GM12878 (cell line): ENCODE measurements around the gene RNF166. TPM values are rescaled to one million over a fixed set of nuclear protein-coding genes. Genes with fewer than 3 reads are reported as not detected.

Source experiments
- ATAC-seq: fragments of 200-7000 bp; cut with Tn5 transposase; 3 replicates; pipeline ENCODE4 v1.9.1; 2020; ENCODE audit warnings: mild to moderate bottlenecking, moderate library complexity
- BruUV-seq: library from RNA; stranded (reverse); fragments of 400-500 nt; replicated peaks from 2 replicates; lab custom pipeline; 2021; lab: Mats Ljungman, UMichigan
- CTCF ChIA-PET: fragments of 300-600 bp; sonication (Branson Sonifier 250); formaldehyde crosslinking; extraction: SDS; loops from one replicate; lab custom pipeline; 2021; ENCODE audit warnings: inconsistent platforms; lab: Yijun Ruan, JAX
- POLR2A ChIA-PET: fragments of 350-600 bp; formaldehyde crosslinking; extraction: SDS; loops from one replicate; lab custom pipeline; 2021; ENCODE audit warnings: inconsistent platforms; lab: Charles Lee
- RAD21 ChIA-PET: fragments of 300-600 bp; sonication (Branson Sonifier 250); formaldehyde crosslinking; loops from one replicate; lab custom pipeline; 2023; ENCODE audit warnings: antibody characterized with exemption; ENCODE audit not compliant: unreplicated experiment; lab: Charles Lee
- SMC1A ChIA-PET: fragments of 300-600 bp; sonication (Branson Sonifier 250); formaldehyde crosslinking; loops from one replicate; lab custom pipeline; 2023; ENCODE audit not compliant: unreplicated experiment, uncharacterized antibody; lab: Charles Lee
- DNase-seq: peaks from one replicate; pipeline ENCODE4 v3.0.0-alpha.2; 2011; ENCODE audit warnings: low read depth, low spot score
- FAIRE-seq: peaks from 3 replicates; lab custom pipeline; 2011; peaks lifted over from hg19 to GRCh38; lab: Jason Lieb, UNC
- H2AFZ ChIP-seq: 2 replicates; pipeline ENCODE4 v1.6.0; 2011; ENCODE audit warnings: low read depth, low read length, control low read depth; ENCODE audit not compliant: control insufficient read depth
- H3K27ac ChIP-seq: 2 replicates; pipeline ENCODE4 v1.5.1; 2011; ENCODE audit warnings: control low read depth; ENCODE audit not compliant: control insufficient read depth, insufficient read depth
- H3K27me3 ChIP-seq, 2 experiments: replicated peaks in 1 of 2; 2 replicates each; pipeline versions ENCODE4 v1.6.0 to v1.6.1; 2011; ENCODE audit warnings: low read length in 1 of 2; ENCODE audit not compliant: control insufficient read depth in 2 of 2, insufficient read depth in 2 of 2
- H3K36me3 ChIP-seq, 2 experiments: 2 replicates each; pipeline ENCODE4 v1.5.1; 2011; ENCODE audit warnings: low read length in 1 of 2; ENCODE audit not compliant: control insufficient read depth in 2 of 2, insufficient read depth in 2 of 2
- H3K4me1 ChIP-seq: 2 replicates; pipeline ENCODE4 v1.6.1; 2011; ENCODE audit warnings: mild to moderate bottlenecking, low read length, moderate library complexity, mixed read lengths; ENCODE audit not compliant: control insufficient read depth, insufficient read depth
- H3K4me2 ChIP-seq: 2 replicates; pipeline ENCODE4 v1.6.0; 2011; ENCODE audit warnings: control low read depth; ENCODE audit not compliant: control insufficient read depth, insufficient read depth
- H3K4me3 ChIP-seq: fragments of 200-600 bp; sonication (generic); 2 replicates; pipeline ENCODE4 v1.5.1; 2016
- H3K79me2 ChIP-seq: 2 replicates; pipeline ENCODE4 v1.6.0; 2011; ENCODE audit warnings: low read length; ENCODE audit not compliant: control insufficient read depth, insufficient read depth
- H3K9ac ChIP-seq: 2 replicates; pipeline ENCODE4 v1.8.0; 2011; ENCODE audit warnings: low read length, control low read depth, mixed read lengths; ENCODE audit not compliant: control insufficient read depth, insufficient read depth
- H3K9me3 ChIP-seq: replicated peaks from 3 replicates; pipeline ENCODE4 v1.5.1; 2011; ENCODE audit warnings: mild to moderate bottlenecking, low read length; ENCODE audit not compliant: control insufficient read depth, insufficient read depth
- H4K20me1 ChIP-seq: 2 replicates; pipeline ENCODE4 v1.6.0; 2011; ENCODE audit not compliant: control insufficient read depth, insufficient read depth
- BCL11A ChIP-seq: IDR thresholded peaks from 2 replicates; pipeline ENCODE4 v1.6.1; 2011; ENCODE audit warnings: low read depth, low read length
- BHLHE40 ChIP-seq, 2 experiments: fragments of 450-650 bp in 1 of 2; IDR thresholded peaks; 2 replicates each; pipeline ENCODE4 v1.6.1; 2011 to 2017; ENCODE audit warnings: low read depth in 2 of 2, borderline replicate concordance in 1 of 2, improper control_type of control experiment in 1 of 2, low read length in 1 of 2, mild to moderate bottlenecking in 1 of 2
- CBFB ChIP-seq: IDR thresholded peaks from 2 replicates; pipeline ENCODE4 v1.6.1; 2016; ENCODE audit warnings: antibody characterized with exemption, low read depth
- CHD4 ChIP-seq: fragments of 200-600 bp; sonication (generic); IDR thresholded peaks from 2 replicates; pipeline ENCODE4 v1.6.1; 2016; ENCODE audit warnings: mild to moderate bottlenecking
- IKZF1 ChIP-seq: fragments of 450-650 bp; conservative IDR thresholded peaks from 2 replicates; pipeline ENCODE4 v1.6.1; 2017; ENCODE audit warnings: antibody characterized with exemption, mild to moderate bottlenecking
- IRF4 ChIP-seq: IDR thresholded peaks from 2 replicates; pipeline ENCODE4 v1.6.1; 2011; ENCODE audit warnings: low read depth, low read length
- JUND ChIP-seq: IDR thresholded peaks from 2 replicates; pipeline ENCODE4 v1.6.1; 2012; ENCODE audit warnings: low read depth, mild to moderate bottlenecking, low read length, improper control_type of control experiment, moderate library complexity
- KLF5 ChIP-seq: fragments of 450-650 bp; IDR thresholded peaks from 2 replicates; pipeline ENCODE4 v1.6.1; 2014; ENCODE audit warnings: mild to moderate bottlenecking; ENCODE audit not compliant: partially characterized antibody
- MXI1 ChIP-seq: fragments of 150-350 bp; IDR thresholded peaks from 2 replicates; pipeline ENCODE4 v1.6.1; 2011; ENCODE audit warnings: low read depth, mild to moderate bottlenecking, inconsistent platforms, low read length, improper control_type of control experiment
- NR2C2 ChIP-seq: IDR thresholded peaks from 2 replicates; pipeline ENCODE4 v1.6.1; 2011; ENCODE audit warnings: borderline replicate concordance, low read depth; ENCODE audit not compliant: control insufficient read depth, insufficient read length
- POLR2A ChIP-seq: IDR thresholded peaks from 2 replicates; pipeline ENCODE4 v1.6.1; 2011; ENCODE audit warnings: low read depth, mild to moderate bottlenecking, low read length
- POU2F2 ChIP-seq: IDR thresholded peaks from 3 replicates; pipeline ENCODE4 v1.6.1; 2011; ENCODE audit warnings: low read depth, mild to moderate bottlenecking, low read length, borderline replicate concordance
- RAD21 ChIP-seq: IDR thresholded peaks from 2 replicates; pipeline ENCODE4 v1.6.1; 2011; ENCODE audit warnings: mild to moderate bottlenecking, low read depth, low read length, moderate library complexity; ENCODE audit not compliant: insufficient read depth
- RAD51 ChIP-seq: fragments of 450-650 bp; IDR thresholded peaks from 2 replicates; pipeline ENCODE4 v1.6.1; 2016; ENCODE audit warnings: moderate library complexity, mild to moderate bottlenecking, inconsistent platforms
- SMAD5 ChIP-seq: IDR thresholded peaks from 2 replicates; pipeline ENCODE4 v1.6.1; 2016; ENCODE audit warnings: antibody characterized with exemption, low read depth
- SMARCA5 ChIP-seq: fragments of 450-650 bp; IDR thresholded peaks from 2 replicates; pipeline ENCODE4 v1.6.1; 2017; ENCODE audit warnings: mild to moderate bottlenecking
- SMC3 ChIP-seq: IDR thresholded peaks from 2 replicates; pipeline ENCODE4 v1.6.1; 2011; ENCODE audit warnings: low read length, improper control_type of control experiment, borderline replicate concordance
- SRF ChIP-seq, 2 experiments: IDR thresholded peaks; 2 replicates each; pipeline ENCODE4 v1.6.1; 2011; ENCODE audit warnings: low read depth in 2 of 2, low read length in 2 of 2, mild to moderate bottlenecking in 1 of 2, moderate library complexity in 1 of 2
- TCF3 ChIP-seq: IDR thresholded peaks from 2 replicates; pipeline ENCODE4 v1.6.1; 2012; ENCODE audit warnings: low read depth, mild to moderate bottlenecking, low read length, borderline replicate concordance; ENCODE audit not compliant: insufficient read depth
- ZNF274 ChIP-seq: IDR thresholded peaks from one replicate; pipeline ENCODE4 v1.8.0; 2011; ENCODE audit not compliant: insufficient read length, insufficient read depth
- WGBS: methylation state at CpG from one replicate; pipeline ENCODE4 v1.1.6; 2016; ENCODE audit warnings: low lambda C conversion rate; ENCODE audit not compliant: insufficient replicate concordance, insufficient coverage; ENCODE audit errors: missing lambda C conversion rate; 5-methylcytosine and 5-hydroxymethylcytosine counted together
- in situ Hi-C: fragments of 300-500 bp; cut with MboI; formaldehyde crosslinking; loops from 9 replicates; pipeline ENCODE4 v1.14.3; 2018; ENCODE audit warnings: mixed read lengths
- intact Hi-C: fragments of 100-400 bp; cut with micrococcal nuclease; formaldehyde crosslinking; loops from one replicate; pipeline ENCODE4 v1.14.2; 2022; ENCODE audit not compliant: unreplicated experiment
- polyA plus RNA-seq, 11 experiments: library from polyadenylated mRNA; depleted of rRNA in 4 of 11; unstranded in 6 of 11; stranded (reverse) in 5 of 11; fragments of >200 nt; fragmentation: Nextera tagmentation in 4 of 11; fragmentation: Illumina TruSeq in 1 of 11; extraction: Ambion mirVana in 4 of 11; extraction: Trizol in 1 of 11; gene quantifications; 1 replicate in 1 of 11; 2 replicates in 10 of 11; pipeline versions ENCODE4 v1.2.1 to v1.2.3, GENCODE V29; 2011 to 2016; ENCODE audit warnings: inconsistent platforms in 2 of 11, missing spikeins in 2 of 11, low read depth in 1 of 11
- total RNA-seq, 4 experiments: library from RNA; depleted of rRNA in 3 of 4; stranded (reverse); fragments of >200 nt in 3 of 4; fragmentation: Illumina TruSeq in 1 of 4; extraction: Trizol in 1 of 4; gene quantifications; 2 replicates each; pipeline versions ENCODE4 v1.2.1 to v1.2.3, GENCODE V29; 2013 to 2021
- TF ChIP-seq, protein P1 (sequence below): fragments of 450-650 bp; IDR thresholded peaks from 2 replicates; pipeline ENCODE4 v1.6.1; 2014; ENCODE audit warnings: mild to moderate bottlenecking
- TF ChIP-seq, protein P2 (sequence below), 3 experiments: IDR thresholded peaks in 2 of 3; conservative IDR thresholded peaks in 1 of 3; 2 replicates each; pipeline ENCODE4 v1.5.1; 2011; ENCODE audit warnings: low read depth in 3 of 3, low read length in 3 of 3, mild to moderate bottlenecking in 3 of 3, control low read depth in 2 of 3, moderate library complexity in 2 of 3, inconsistent platforms in 1 of 3, mixed read lengths in 1 of 3; ENCODE audit not compliant: control insufficient read depth in 2 of 3, insufficient read depth in 1 of 3; ENCODE audit errors: extremely low read depth in 1 of 3

The RNF166 gene
- total and polyA plus RNA-seq, 10 of the 15 experiments (the other 5 are each of a cell fraction or from before 2014, with no cell fraction given): 0.48 to 32.8 (median 12.1) TPM

DNA sequence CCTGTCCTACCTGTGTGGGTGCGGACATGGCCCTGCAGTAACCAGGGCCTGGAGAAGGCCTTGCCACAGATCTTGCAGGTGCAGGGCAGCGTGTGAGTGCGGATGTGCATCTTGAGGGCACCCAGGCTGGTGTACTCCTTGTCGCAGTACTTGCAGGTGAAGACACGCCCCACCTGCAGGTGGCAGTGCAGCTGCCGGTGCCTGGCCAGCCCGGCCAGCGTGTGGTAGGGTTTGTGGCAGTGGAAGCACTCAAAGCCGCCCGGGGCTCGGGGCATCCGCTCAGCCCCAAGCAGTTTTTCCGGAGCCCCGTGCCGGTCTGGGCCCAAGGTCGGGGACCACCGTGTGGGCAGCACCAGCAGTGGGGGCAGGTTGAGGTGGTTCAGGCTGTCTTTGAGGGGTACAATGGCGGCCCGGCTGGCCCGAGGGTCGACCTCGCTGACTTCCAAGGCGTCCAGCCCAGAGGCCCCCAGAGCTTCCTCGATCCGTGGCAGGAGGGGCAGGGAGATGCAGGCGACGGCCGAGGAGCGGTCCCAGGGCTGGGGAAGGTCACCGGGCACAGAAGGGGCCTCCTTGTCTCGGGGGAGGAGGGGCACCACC lies 25.0 kb downstream of the RNF166 start:
- no peaks in the 10 kb centered on the region for H3K36me3 ChIP-seq
- intact Hi-C loops (loop anchor here (1.0 to 2.0 kb wide), 3 partner anchors 18 to 30 kb away; partner anchors contain the start of genes CYBA and MVD), in situ Hi-C loops (no loop called here)
- DNase-seq: no peak
- FAIRE-seq: no peak
- peak; percentile 75 for ATAC-seq
- ChIA-PET RAD21 (interaction anchor here (1.3 to 2.5 kb wide), 4 partner anchors 17 to 24 kb away, joined by 5 to 10 read pairs (median 9); no protein-coding TSS in a partner anchor), CTCF (interaction anchor here (0.7 to 3.4 kb wide), 15 partner anchors 8 to 120 kb away, joined by 3 to 26 read pairs (median 5); partner anchors contain the start of genes CTU2 and RNF166), SMC1A (interaction anchor here (0.7 to 3.1 kb wide), 8 partner anchors 10 to 85 kb away, joined by 3 to 13 read pairs (median 5); partner anchors contain the start of gene MVD), POLR2A (interaction anchor here (0.6 to 2.5 kb wide), 6 partner anchors 16 to 111 kb away, joined by 3 to 12 read pairs (median 6); partner anchors contain the start of genes CYBA, MVD and ZC3H18)
- peak overlapping the region; percentile 65 for H3K4me3 ChIP-seq
- H3K9ac ChIP-seq: peak overlapping the region; percentile 77
- no peaks in the 10 kb centered on the region for H3K27me3 ChIP-seq
- peak overlapping the region; percentile 44 for H2AFZ ChIP-seq
- BruUV-seq: TSS peak; percentile 70
- H3K9me3 ChIP-seq: no peaks in the 10 kb centered on the region
- WGBS: 4% methylated on average over 28 of the region's 31 CpGs
- H3K4me2 ChIP-seq: peak overlapping the region; percentile 88
- H3K27ac ChIP-seq: peak overlapping the region; percentile 92
- H4K20me1 ChIP-seq: no peaks in the 10 kb centered on the region
- peaks cover 37% of the 10 kb centered on the region for H3K4me1 ChIP-seq
- H3K79me2 ChIP-seq: no peaks in the 10 kb centered on the region; the same call in 1 of the 2 replicates
- TF ChIP-seq MXI1: peak; percentile 61; the same call in 1 of the 2 replicates
- TF ChIP-seq, protein P1, sequence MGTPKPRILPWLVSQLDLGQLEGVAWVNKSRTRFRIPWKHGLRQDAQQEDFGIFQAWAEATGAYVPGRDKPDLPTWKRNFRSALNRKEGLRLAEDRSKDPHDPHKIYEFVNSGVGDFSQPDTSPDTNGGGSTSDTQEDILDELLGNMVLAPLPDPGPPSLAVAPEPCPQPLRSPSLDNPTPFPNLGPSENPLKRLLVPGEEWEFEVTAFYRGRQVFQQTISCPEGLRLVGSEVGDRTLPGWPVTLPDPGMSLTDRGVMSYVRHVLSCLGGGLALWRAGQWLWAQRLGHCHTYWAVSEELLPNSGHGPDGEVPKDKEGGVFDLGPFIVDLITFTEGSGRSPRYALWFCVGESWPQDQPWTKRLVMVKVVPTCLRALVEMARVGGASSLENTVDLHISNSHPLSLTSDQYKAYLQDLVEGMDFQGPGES: 0 out of 2 replicates have a peak, but pooled peaks have one; percentile 23
- TF ChIP-seq SRF (IDR thresholded peaks at IDR 0.05; ENCODE audit: low read depth in 2 of 2, low read length in 2 of 2): no peak
- TF ChIP-seq POLR2A: peak; percentile 48; the same call in 1 of the 2 replicates
- TF ChIP-seq KLF5: peak; percentile 19
- peak; percentile 46; the same call in 1 of the 2 replicates for TF ChIP-seq SMC3
- peak; percentile 2; the same call in 1 of the 2 replicates for TF ChIP-seq CHD4
- 0 out of 2 replicates have a peak, but pooled peaks have one; percentile 20 for TF ChIP-seq SMAD5
- no peak for TF ChIP-seq BCL11A
- TF ChIP-seq CBFB: 0 out of 2 replicates have a peak, but pooled peaks have one; percentile 39
- TF ChIP-seq RAD51: no peak
- TF ChIP-seq ZNF274: no peak
- 0 out of 2 replicates have a peak, but pooled peaks have one; percentile 63 for TF ChIP-seq TCF3
- TF ChIP-seq, protein P2, sequence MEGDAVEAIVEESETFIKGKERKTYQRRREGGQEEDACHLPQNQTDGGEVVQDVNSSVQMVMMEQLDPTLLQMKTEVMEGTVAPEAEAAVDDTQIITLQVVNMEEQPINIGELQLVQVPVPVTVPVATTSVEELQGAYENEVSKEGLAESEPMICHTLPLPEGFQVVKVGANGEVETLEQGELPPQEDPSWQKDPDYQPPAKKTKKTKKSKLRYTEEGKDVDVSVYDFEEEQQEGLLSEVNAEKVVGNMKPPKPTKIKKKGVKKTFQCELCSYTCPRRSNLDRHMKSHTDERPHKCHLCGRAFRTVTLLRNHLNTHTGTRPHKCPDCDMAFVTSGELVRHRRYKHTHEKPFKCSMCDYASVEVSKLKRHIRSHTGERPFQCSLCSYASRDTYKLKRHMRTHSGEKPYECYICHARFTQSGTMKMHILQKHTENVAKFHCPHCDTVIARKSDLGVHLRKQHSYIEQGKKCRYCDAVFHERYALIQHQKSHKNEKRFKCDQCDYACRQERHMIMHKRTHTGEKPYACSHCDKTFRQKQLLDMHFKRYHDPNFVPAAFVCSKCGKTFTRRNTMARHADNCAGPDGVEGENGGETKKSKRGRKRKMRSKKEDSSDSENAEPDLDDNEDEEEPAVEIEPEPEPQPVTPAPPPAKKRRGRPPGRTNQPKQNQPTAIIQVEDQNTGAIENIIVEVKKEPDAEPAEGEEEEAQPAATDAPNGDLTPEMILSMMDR (IDR thresholded peaks at IDR 0.05 in 2 of 3, conservative IDR thresholded peaks at IDR 0.05 in 1 of 3; ENCODE audit: control insufficient read depth in 2 of 3, extremely low read depth in 1 of 3, insufficient read depth in 1 of 3, low read depth in 3 of 3, low read length in 3 of 3): peak; percentile 71 to 80 (median 79)
- TF ChIP-seq POU2F2: 0 out of 3 replicates have a peak, but pooled peaks have one; percentile 11
- peak; percentile 52; the same call in 1 of the 2 replicates for TF ChIP-seq RAD21
- TF ChIP-seq IRF4: no peak
- TF ChIP-seq JUND: no peak
- no peak for TF ChIP-seq IKZF1
- TF ChIP-seq BHLHE40 (IDR thresholded peaks at IDR 0.05; ENCODE audit: borderline replicate concordance in 1 of 2, low read depth in 2 of 2, low read length in 1 of 2): peak in 1 of 2 experiments; percentile 47; a peak in 1 of 4 replicates
- TF ChIP-seq SMARCA5: peak; percentile 81; the same call in 1 of the 2 replicates
- no peak for TF ChIP-seq NR2C2
